NAMALWA (cell line): ENCODE results near the gene RNU7-1.

Source experiments
- DNase-seq: peaks from one replicate; pipeline ENCODE4 v3.0.0-alpha.2; 2015; ENCODE audit warnings: low spot score

Gene RNU7-1

DNA sequence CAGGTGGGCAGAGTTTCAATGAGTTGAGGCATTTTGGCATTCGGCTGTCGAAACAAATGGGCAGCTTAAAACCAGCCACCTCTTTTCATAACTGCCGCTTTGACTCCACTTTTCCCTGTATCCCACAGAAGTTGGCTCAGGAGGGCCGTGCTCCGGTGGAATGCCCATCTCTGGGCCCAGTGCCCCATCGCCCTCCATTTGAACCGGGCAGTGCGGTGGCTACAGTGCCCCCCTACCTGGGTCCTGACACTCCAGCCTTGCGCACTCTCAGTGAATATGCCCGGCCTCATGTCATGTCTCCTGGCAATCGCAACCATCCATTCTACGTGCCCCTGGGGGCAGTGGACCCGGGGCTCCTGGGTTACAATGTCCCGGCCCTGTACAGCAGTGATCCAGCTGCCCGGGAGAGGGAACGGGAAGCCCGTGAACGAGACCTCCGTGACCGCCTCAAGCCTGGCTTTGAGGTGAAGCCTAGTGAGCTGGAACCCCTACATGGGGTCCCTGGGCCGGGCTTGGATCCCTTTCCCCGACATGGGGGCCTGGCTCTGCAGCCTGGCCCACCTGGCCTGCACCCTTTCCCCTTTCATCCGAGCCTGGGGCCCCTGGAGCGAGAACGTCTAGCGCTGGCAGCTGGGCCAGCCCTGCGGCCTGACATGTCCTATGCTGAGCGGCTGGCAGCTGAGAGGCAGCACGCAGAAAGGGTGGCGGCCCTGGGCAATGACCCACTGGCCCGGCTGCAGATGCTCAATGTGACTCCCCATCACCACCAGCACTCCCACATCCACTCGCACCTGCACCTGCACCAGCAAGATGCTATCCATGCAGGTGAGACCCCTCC is 5.0 kb upstream of the RNU7-1 start:
- no peak for DNase-seq

- no peak for DNase-seq
Measured at GRCh38 chr12:6939191-6939540, 4.5 kb upstream of the RNU7-1 start.

DNA sequence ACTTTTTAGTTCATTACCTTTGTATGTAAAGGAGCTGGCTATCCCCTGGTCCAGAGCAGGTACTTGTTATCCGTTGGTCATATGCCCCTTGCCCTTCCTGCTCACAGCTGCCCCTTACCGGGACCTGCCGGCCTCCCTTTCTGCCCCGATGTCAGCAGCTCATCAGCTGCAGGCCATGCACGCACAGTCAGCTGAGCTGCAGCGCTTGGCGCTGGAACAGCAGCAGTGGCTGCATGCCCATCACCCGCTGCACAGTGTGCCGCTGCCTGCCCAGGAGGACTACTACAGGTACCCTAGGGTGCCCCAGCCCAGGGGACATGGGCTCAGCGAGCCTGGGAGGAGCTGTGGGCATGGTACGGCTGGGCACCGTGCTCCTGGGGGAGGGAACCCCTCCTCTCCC is 2.3 kb upstream of the RNU7-1 start:
- DNase-seq: no peak

DNA sequence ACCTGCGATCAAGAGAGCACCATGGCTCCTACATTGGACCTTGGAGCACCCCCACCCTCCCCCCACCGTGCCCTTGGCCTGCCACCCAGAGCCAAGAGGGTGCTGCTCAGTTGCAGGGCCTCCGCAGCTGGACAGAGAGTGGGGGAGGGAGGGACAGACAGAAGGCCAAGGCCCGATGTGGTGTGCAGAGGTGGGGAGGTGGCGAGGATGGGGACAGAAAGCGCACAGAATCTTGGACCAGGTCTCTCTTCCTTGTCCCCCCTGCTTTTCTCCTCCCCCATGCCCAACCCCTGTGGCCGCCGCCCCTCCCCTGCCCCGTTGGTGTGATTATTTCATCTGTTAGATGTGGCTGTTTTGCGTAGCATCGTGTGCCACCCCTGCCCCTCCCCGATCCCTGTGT is 1.8 kb upstream of the RNU7-1 start:
- no peak for DNase-seq

DNA sequence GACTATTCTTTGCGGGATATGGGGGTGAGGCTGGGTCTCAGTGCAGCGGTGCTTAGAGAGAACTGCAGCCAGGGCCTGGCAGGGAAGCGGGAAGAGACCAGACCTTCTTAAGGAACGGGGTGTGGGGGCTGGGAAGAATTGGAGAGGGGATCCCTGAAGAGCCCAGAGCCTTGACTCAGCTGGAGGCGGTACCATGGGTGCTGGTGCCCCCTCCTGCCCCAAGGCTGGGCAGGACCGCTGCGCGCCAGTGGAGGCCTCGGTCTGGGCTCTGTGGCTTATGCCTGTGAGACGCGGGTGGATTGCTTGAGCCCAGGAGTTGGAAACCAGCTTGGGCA is 1.3 kb upstream of the RNU7-1 start:
- DNase-seq: no peak

DNA sequence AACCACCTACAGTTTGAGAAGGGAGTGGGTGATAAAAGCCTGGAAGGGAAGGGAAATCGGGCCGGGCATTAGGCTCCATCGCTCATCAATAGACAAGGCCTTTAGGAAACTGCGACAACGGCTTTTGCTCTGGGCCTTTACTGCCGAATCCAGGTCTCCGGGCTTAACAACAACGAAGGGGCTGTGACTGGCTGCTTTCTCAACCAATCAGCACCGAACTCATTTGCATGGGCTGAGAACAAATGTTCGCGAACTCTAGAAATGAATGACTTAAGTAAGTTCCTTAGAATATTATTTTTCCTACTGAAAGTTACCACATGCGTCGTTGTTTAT is 261 bp upstream of the RNU7-1 start:
- DNase-seq: peak; percentile 97

DNA sequence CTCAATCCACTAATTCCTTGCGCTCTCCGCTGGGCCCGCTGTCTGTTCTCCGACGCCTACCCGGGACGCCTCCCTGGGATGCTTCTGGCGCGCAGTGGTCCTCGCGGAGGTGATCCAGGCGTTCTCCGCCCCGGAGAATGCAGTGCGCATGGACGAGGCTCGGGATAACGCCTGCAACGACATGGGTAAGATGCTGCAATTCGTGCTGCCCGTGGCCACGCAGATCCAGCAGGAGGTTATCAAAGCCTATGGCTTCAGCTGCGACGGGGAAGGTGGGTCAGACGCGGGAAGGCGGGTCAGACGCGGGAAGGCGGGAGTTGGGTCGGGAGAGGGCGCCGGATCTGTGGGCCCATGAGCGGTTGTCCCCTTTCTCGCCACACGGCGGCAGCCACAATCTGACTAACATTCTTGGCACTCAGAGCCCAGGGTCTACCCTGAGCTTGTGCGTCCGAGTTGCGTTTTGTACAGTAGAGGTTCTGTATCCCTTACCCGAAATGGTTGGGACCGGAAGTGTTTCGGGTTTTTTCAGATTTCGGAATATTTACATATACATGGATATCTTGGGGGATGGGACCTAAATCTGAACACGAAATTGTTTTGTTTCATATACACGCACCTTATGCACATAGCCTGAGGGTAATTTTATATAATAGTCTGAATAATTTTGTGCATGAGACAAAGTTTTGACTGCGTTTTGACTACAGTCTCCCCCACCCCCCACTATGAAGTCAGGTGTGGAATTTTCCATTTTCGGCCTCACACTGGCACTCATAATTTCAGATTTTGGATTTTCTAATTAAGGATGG is 968 bp downstream of the RNU7-1 start:
- DNase-seq: peak; percentile 99

- DNase-seq: no peak
Measured at GRCh38 chr12:6945613-6946012, 2.0 kb downstream of the RNU7-1 start.

GRCh38 chr12:6946033-6946919 is 2.7 kb downstream of the RNU7-1 start:
- DNase-seq: peak; percentile 71

- DNase-seq: no peak
Measured at GRCh38 chr12:6946920-6947374, 3.3 kb downstream of the RNU7-1 start.

GRCh38 chr12:6947615-6948014 is 4.0 kb downstream of the RNU7-1 start:
- no peak for DNase-seq

GRCh38 chr12:6948873-6949594 is 5.4 kb downstream of the RNU7-1 start:
- DNase-seq: peak; percentile 51

DNA sequence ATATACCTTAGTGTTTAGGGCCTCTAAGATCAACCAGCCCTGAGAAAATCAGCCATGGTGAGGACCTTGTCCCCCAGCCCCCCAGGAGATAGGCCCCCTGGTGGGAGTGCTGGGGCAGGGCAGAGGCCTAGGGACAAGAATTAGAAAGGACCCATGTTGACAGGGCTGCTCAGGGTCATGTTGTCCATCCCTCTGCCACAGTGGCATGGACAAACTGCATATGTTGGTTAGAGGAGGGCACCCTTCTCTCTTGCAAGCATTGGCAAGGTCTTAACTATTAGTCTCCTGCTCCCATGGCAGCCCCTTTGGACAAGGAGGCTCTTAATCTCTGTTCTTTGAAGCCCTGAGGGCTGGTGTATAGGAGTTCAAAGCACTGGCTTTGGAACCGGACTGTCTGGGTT is 6.8 kb downstream of the RNU7-1 start:
- DNase-seq: peak; percentile 72

DNA sequence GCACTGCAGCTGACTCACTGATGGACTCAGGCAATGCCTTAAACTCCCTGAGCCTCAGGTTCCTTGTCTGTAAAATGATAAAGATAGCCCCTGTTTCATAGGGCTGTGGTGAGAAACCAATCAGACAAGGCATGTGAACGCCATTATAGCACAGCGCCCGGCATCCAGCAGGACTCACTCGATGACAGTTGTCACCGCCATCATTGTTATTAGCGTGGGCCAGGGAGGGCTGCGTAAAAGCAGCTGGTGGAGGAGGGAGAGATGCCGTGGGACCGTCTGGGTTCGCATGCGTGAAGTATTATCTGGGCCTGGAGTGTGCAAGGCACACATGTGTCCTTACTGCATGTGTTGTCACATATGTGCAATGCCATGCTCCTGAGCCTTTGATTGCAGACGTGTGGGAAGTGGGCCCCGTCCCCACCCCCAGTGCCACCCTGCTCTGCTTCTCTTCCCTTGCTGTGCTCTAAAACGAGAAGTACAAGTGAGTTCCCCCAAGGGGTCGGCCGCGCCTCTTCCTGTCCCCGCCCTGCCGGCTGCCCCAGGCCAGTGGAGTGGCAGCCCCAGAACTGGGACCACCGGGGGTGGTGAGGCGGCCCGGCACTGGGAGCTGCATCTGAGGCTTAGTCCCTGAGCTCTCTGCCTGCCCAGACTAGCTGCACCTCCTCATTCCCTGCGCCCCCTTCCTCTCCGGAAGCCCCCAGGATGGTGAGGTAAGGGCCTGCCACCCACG is 7.4 kb downstream of the RNU7-1 start, which contains the start of gene PTPN6:
Gene PTPN6 (plus strand): TSS at position 546 of the 730 bp plus-strand sequence. CDS start 157 bp downstream, at position 703.
- peak; percentile 73 for DNase-seq

DNA sequence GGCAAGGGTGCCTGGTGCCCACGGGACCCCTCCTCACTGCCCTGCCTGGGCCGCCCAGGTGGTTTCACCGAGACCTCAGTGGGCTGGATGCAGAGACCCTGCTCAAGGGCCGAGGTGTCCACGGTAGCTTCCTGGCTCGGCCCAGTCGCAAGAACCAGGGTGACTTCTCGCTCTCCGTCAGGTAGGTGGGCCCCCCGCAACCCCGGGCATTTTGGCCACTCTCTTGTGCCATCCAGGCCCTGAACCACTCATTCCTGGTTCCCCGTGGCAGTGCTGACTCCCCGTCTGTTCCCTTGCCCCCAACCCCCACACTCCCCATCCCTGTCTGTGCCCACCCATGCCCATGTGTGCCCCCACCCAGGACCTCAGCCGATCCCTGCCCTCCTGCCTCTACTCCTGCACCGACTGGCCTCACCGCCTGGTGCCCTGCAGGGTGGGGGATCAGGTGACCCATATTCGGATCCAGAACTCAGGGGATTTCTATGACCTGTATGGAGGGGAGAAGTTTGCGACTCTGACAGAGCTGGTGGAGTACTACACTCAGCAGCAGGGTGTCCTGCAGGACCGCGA is 8.0 kb downstream of the RNU7-1 start:
- DNase-seq: no peak

DNA sequence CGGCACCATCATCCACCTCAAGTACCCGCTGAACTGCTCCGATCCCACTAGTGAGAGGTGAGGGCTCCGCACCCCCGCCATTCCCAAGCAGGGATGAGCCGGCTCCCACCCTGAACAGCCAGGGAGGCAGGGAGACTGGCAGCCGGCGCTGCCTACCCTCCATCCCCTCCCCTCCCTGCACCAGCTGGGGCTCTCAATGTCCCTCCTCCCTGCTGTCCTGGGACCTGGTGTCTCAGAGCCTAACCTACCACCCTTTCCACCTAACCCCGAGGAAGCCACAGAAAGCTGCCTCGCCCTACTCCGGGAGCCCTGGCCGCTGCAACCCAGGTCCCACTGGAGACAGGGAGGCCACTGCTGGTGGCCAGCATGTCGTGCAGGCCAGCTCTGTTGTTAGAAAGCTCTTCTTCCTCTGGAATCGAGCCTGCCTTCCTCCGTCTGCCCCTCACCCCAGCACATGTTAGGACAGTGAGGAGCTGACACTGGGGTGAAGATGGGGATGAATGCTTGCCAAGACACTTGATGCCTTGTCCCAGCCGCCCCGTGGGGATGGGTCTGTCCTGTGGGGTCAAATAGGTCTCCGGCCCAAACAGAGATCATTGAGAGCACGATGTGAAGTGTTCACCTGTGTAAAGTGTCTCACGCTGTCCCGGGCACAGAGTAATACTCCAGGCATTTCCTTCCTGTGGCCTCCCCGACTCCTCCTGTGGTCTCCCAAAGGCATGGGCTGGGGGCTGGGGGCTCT is 8.7 kb downstream of the RNU7-1 start:
- no peak for DNase-seq

DNA sequence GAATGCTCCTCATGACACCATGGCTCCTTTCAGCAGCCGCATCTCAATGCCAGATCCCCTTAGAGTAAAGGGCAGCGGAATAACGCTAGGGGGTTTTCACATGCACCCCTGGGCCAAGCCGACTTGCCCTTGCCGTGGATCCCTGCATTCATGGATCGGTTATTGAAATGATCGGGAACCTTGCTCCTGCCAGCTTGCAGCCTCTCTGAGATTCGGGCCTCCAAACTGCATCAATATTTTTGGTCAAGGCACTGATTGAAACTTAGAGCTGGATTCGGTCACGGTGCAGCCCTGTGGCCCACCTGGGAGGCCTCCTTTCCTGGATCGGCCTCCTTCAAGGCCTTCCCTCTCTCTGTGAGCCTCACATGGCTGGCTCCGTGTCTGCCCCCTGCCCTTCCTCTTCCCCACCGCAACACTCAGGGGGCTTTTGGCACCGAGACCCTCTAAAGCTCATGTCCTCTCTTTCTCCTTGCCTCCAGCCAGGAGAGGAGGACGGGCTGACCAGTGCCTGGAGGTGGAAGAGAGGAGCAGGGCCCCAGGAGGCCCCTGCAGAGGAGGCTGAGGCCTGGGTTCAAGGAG is 9.3 kb downstream of the RNU7-1 start:
- DNase-seq: no peak

- peak; percentile 90 for DNase-seq
Measured at GRCh38 chr12:6953442-6954315, 10.1 kb downstream of the RNU7-1 start.
